HG02852 (cell line): ENCODE measurements around the gene CFI.

ENCODE experiments used
- ATAC-seq: cut with Tn5 transposase; IDR thresholded peaks from one replicate; pipeline ENCODE4 v1.9.1; 2021; ENCODE audit warnings: mild to moderate bottlenecking, moderate library complexity; ENCODE audit not compliant: unreplicated experiment

The CFI gene

GRCh38 chr4:109698656-109699055 is 103.1 kb downstream of the CFI start:
- ATAC-seq = no peak

- no peak for ATAC-seq
Measured at GRCh38 chr4:109691411-109691920, 110.3 kb downstream of the CFI start.
